GM13976 (cell line): ENCODE measurements around the gene EGFLAM.

Source experiments
- DNase-seq: peaks from one replicate; pipeline ENCODE4 v3.0.0; 2012; ENCODE audit warnings: low spot score
- in situ Hi-C: fragments of 300-500 bp; cut with MboI; formaldehyde crosslinking; loops from one replicate; pipeline ENCODE4 v1.12.0; 2022; ENCODE audit warnings: low sequenced_read_pairs, mixed read lengths, inconsistent platforms; ENCODE audit not compliant: unreplicated experiment
- TF ChIP-seq, protein P1 (sequence below): IDR thresholded peaks from 2 replicates; pipeline ENCODE4 v1.5.1; 2012; ENCODE audit warnings: borderline replicate concordance, mild to moderate bottlenecking; ENCODE audit not compliant: insufficient read depth; ENCODE audit errors: extremely low read depth, missing control alignments, control extremely low read depth

The EGFLAM gene

DNA sequence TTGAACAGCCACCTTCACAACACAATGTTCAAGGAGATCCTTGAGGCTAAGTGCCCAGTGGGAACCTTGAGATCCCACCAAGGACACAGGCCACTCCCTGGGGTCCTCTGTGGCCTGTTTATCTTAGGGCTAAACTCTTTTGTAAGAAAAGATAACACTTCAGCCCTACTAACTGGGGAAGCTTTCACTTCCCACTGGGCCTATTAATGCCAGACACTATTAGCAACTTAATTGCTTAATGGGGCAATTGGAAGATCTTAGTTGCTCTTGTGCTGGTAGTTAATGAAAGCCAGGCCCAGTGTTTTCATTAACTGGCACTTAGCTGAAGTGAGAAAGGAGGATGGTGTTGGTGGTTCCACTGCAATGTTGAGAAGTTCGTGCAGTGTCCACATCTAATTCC is 117.1 kb downstream of the EGFLAM start:
- in situ Hi-C loops: no loop called here
- TF ChIP-seq, protein P1, sequence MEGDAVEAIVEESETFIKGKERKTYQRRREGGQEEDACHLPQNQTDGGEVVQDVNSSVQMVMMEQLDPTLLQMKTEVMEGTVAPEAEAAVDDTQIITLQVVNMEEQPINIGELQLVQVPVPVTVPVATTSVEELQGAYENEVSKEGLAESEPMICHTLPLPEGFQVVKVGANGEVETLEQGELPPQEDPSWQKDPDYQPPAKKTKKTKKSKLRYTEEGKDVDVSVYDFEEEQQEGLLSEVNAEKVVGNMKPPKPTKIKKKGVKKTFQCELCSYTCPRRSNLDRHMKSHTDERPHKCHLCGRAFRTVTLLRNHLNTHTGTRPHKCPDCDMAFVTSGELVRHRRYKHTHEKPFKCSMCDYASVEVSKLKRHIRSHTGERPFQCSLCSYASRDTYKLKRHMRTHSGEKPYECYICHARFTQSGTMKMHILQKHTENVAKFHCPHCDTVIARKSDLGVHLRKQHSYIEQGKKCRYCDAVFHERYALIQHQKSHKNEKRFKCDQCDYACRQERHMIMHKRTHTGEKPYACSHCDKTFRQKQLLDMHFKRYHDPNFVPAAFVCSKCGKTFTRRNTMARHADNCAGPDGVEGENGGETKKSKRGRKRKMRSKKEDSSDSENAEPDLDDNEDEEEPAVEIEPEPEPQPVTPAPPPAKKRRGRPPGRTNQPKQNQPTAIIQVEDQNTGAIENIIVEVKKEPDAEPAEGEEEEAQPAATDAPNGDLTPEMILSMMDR: no peak
- DNase-seq: no peak

DNA sequence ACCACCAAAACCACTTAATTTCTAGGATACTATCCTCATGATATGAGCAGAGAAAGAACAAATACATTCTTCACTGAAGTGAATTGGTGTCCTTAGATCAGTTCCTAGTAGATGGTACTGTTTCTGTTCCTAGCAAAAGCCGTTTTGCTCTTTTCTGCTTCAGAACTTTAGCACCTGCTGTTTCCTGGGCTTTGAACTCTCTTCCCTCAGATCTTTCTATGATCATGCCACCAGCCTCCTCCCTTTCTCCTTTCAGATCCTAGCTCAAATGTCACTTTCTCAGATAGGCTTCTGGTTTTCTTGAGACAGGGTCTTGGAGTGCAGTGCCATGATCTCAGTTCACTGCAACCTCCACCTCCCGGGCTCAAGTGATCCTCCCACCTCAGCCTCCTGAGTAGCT is 118.0 kb downstream of the EGFLAM start:
- TF ChIP-seq, protein P1: no peak
- DNase-seq: no peak
- in situ Hi-C loops: no loop called here

DNA sequence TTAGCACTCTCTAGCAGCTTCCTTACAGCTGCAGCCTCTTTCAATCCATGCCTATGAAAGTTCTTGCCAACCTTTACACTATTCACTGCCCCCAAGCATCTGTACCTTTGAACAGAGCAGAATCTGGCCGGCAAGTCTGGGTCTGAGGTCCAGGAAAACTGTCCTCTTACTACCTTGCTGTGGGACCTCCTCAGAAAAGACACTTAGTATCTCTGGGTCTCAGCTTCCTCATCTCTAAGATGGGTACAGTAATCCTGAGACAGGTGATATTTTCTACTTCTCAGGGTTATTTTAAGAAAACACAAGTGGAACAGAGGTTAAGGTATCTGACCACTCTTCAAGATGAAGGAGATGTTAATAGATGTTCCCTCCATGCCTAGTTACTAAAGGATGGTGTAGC is 120.2 kb downstream of the EGFLAM start:
- no peak for DNase-seq
- TF ChIP-seq, protein P1: no peak
- in situ Hi-C loops: no loop called here

DNA sequence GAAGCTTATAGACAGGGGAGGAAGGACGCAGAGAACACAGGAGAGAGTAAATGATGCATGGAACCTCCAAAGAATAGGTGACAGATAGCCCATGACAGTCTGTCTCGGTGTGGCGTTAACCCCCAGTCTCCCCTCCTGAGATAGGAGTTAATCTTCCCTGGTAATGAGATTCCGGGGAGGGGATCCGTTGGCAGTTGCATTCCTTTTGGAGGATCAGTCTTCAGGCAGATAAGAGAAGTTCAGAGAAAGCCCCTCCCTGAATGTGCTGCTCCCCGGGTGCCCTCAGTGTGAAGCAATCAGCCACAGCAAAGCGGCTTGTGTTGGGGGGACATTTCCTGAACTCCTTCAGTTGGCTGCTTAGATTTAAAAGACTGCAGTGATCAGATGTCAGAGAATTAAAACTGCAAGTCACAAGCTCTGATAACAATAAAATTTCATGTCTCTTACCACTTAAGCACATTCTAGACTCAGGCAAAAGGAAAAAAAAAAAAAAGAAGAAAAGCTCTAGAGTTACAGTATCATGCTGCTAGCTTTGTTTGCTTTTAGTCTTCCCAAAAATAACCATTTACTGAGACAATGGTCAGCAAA is 121.1 kb downstream of the EGFLAM start:
- in situ Hi-C loops: no loop called here
- no peak for DNase-seq
- TF ChIP-seq, protein P1: no peak

DNA sequence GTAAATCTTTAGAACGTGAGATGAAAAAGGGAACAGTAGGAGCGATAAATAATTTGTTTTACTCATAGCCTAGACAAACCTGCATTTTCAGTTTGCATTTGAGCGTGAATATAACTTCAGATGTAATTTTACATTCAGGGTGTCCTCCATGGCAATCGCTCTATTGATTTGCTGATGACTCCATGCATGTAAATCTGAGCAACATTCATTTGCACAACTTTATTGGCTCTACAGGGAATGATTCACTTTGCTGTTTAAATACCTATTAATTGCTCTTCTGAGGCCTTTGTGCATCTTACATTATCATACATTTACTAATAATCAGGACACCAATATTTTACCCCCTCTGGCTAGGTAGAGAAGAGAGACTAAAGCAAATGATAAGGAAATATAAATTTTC is 122.2 kb downstream of the EGFLAM start:
- DNase-seq: no peak
- TF ChIP-seq, protein P1: no peak
- in situ Hi-C loops: no loop called here

DNA sequence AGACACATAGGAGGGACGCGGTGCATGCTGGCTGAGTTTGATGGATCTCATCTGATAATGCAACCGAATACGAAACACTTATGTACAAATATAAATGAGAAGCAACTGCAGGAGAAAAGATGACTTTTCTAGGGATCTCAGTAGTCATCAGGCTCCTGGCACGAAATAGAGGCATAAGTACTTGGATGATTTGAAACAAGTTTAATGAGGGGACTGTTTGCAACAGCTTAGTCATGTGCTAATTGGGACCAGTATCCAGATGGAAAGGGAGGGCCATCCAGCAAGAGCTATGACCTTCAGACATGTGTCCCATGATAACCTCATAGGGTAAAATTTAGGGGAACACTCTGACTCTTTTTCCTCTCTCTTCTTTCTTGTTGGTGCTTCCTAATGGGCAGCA is 123.0 kb downstream of the EGFLAM start:
- in situ Hi-C loops: no loop called here
- DNase-seq: no peak
- TF ChIP-seq, protein P1: no peak
